ENCODE data around the gene MRPL4. TPM values are rescaled to one million over a fixed set of nuclear protein-coding genes. Genes with fewer than 3 reads are reported as not detected.
A peak's percentile ranks its signal among the peaks of the same experiment; 100 is the strongest.

MRPL4 gene
- total RNA-seq, 4 donors from 2014 or later: 45.8 to 86.0 (median 51.9) TPM

DNA sequence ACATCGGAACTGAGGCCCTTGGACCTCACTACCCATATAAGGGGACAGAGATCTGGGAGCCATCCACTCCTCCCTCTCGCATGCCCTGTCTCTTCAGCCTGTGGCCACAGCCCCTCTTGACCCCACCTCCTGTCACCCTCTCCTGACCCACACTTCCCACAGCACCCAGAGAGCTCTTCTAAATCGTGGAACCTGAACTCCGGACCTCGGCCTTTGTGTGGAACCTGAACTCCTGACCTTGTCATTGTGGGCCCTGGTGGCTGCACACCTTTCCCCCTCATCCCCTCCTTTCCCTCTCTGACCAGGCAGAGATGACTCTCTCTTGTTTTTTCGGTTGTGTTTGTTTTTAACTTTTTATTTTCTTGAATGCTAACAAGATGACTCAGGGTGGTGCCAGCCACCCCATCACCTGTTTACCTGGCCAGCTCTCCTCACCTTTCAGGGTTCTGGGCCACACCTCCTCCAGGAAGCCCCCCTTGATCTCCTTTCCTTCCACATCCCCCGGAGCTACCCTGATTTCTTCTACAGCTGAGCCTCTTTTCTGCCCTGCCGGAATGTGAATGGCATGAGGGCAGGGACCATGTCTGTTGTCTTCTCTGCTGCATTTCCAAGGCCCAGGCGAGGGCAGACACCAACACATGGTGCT lies 5.1 kb downstream of the MRPL4 start:
- no peaks in the 10 kb centered on the region for H3K27me3 ChIP-seq
- WGBS, 2 donors (ENCODE audit: low coverage in 1 of 2): 71 to 76% methylated on average over 5 to 8 of the region's 9 CpGs
- no peak overlapping the region for H3K27ac ChIP-seq
- peaks cover 0 to 67% of the 10 kb centered on the region in 2 donors for H3K36me3 ChIP-seq
- no peak overlapping the region for H3K4me3 ChIP-seq
- H3K9me3 ChIP-seq: no peaks in the 10 kb centered on the region
- H3K4me1 ChIP-seq: peaks cover 0 to 24% (median 9%) of the 10 kb centered on the region in 3 donors
- TF ChIP-seq POLR2A (IDR thresholded peaks at IDR 0.05) (no peak), CTCF (IDR thresholded peaks at IDR 0.05) (no peak), POLR2AphosphoS5 (IDR thresholded peaks at IDR 0.05) (no peak), EP300 (IDR thresholded peaks at IDR 0.05) (no peak)
- ATAC-seq: no peak

GRCh38 chr19:10258080-10258710 lies 6.2 kb downstream of the MRPL4 start:
- WGBS, 2 donors (ENCODE audit: low coverage in 1 of 2): no CpG with 5 or more reads among the region's 18 CpGs
- Histone ChIP-seq H3K27ac (no peak overlapping the region), H3K9me3 (no peaks in the 10 kb centered on the region), H3K36me3 (peaks cover 0 to 67% of the 10 kb centered on the region in 2 donors), H3K4me1 (peaks cover 0 to 14% (median 3%) of the 10 kb centered on the region in 3 donors), H3K27me3 (no peaks in the 10 kb centered on the region), H3K4me3 (no peak overlapping the region)
- TF ChIP-seq POLR2A (IDR thresholded peaks at IDR 0.05): no peak
- TF ChIP-seq CTCF (IDR thresholded peaks at IDR 0.05): no peak
- TF ChIP-seq EP300 (IDR thresholded peaks at IDR 0.05): no peak
- TF ChIP-seq POLR2AphosphoS5 (IDR thresholded peaks at IDR 0.05): no peak
- ATAC-seq: no peak

- Histone ChIP-seq H3K9me3 (no peaks in the 10 kb centered on the region), H3K27ac (peak overlapping the region in 3 of 4 donors; percentile 5 to 36 (median 25)), H3K4me1 (peaks cover 0 to 6% (median 3%) of the 10 kb centered on the region in 3 donors), H3K36me3 (peaks cover 0 to 58% of the 10 kb centered on the region in 2 donors), H3K4me3 (no peak overlapping the region), H3K27me3 (no peaks in the 10 kb centered on the region)
- TF ChIP-seq POLR2AphosphoS5 (IDR thresholded peaks at IDR 0.05): no peak
- TF ChIP-seq CTCF (IDR thresholded peaks at IDR 0.05): peak in 3 of 4 experiments; percentile 50 to 64 (median 52)
- ATAC-seq: peak; percentile 62
- WGBS, 2 donors (ENCODE audit: low coverage in 1 of 2): 0 to 36% methylated on average over 3 to 10 of the region's 32 CpGs
Observed at GRCh38 chr19:10259162-10259905, 7.3 kb downstream of the MRPL4 start.

- peaks cover 0 to 49% of the 10 kb centered on the region in 2 donors for H3K36me3 ChIP-seq
- ATAC-seq: no peak
Observed at GRCh38 chr19:10260141-10260584, 8.1 kb downstream of the MRPL4 start.

More at GRCh38 chr19:10260141-10260584, 8.1 kb downstream of the MRPL4 start:
- no peaks in the 10 kb centered on the region for H3K27me3 ChIP-seq
- H3K4me3 ChIP-seq: no peak overlapping the region
- peaks cover 0 to 6% (median 3%) of the 10 kb centered on the region in 3 donors for H3K4me1 ChIP-seq
- no peak for TF ChIP-seq POLR2A (IDR thresholded peaks at IDR 0.05)
- TF ChIP-seq POLR2AphosphoS5 (IDR thresholded peaks at IDR 0.05): no peak
- TF ChIP-seq CTCF (IDR thresholded peaks at IDR 0.05): no peak
- no peak for TF ChIP-seq EP300 (IDR thresholded peaks at IDR 0.05)
- WGBS, 2 donors (ENCODE audit: low coverage in 1 of 2): 50 to 62% methylated on average over 1 to 5 of the region's 8 CpGs
- no peak overlapping the region for H3K27ac ChIP-seq
- H3K9me3 ChIP-seq: no peaks in the 10 kb centered on the region
